HepG2 (cell line): ENCODE measurements around the gene KIF6. TPM values are rescaled to one million over a fixed set of nuclear protein-coding genes. Genes with fewer than 3 reads are reported as not detected.

Source experiments
- ATAC-seq: fragments of 200-7000 bp; cut with Tn5 transposase; 3 replicates; pipeline ENCODE4 v1.9.1; 2020; ENCODE audit warnings: mild to moderate bottlenecking, moderate library complexity
- BruUV-seq: library from RNA; stranded (reverse); fragments of 400-500 nt; replicated peaks from 2 replicates; lab custom pipeline; 2021; lab: Mats Ljungman, UMichigan
- CTCF ChIA-PET: fragments of 300-600 bp; formaldehyde crosslinking; extraction: SDS; loops from one replicate; lab custom pipeline; 2021; ENCODE audit warnings: low total read pairs, inconsistent platforms, low intra/inter-chr PET ratio; lab: Yijun Ruan, JAX
- POLR2A ChIA-PET: fragments of 350-600 bp; sonication (Branson Sonifier 250); formaldehyde crosslinking; loops from one replicate; lab custom pipeline; 2020; ENCODE audit warnings: antibody characterized with exemption, inconsistent platforms; lab: Yijun Ruan, JAX
- DNase-seq: peaks from one replicate; pipeline ENCODE4 v3.0.0-alpha.2; 2015; ENCODE audit warnings: low spot score
- FAIRE-seq: peaks from 3 replicates; lab custom pipeline; 2011; peaks lifted over from hg19 to GRCh38; lab: Jason Lieb, UNC
- H2AFZ ChIP-seq: one replicate; pipeline ENCODE4 v1.6.1; 2011; ENCODE audit warnings: low read length, inconsistent platforms
- H3K27ac ChIP-seq: fragments of 300-600 bp; 3 replicates; pipeline ENCODE4 v1.8.0; 2011; ENCODE audit warnings: mixed run types, mild to moderate bottlenecking, mixed read lengths, low read length, inconsistent platforms; ENCODE audit not compliant: insufficient read depth; ENCODE audit errors: extremely low read length
- H3K27me3 ChIP-seq, 2 experiments: fragments of 200-600 bp in 1 of 2; 2 replicates in 1 of 2; 3 replicates in 1 of 2; pipeline versions ENCODE4 v1.6.0 to v1.8.0; 2011; ENCODE audit warnings: low read length in 2 of 2, mild to moderate bottlenecking in 2 of 2, moderate library complexity in 2 of 2, inconsistent platforms in 1 of 2; ENCODE audit not compliant: insufficient read depth in 2 of 2, control insufficient read depth in 1 of 2
- H3K36me3 ChIP-seq, 2 experiments: fragments of 200-600 bp in 1 of 2; replicated peaks in 1 of 2; 2 replicates in 1 of 2; 3 replicates in 1 of 2; pipeline versions ENCODE4 v1.5.1 to v1.8.0; 2011; ENCODE audit warnings: low read length in 2 of 2, inconsistent platforms in 1 of 2; ENCODE audit not compliant: insufficient read depth in 2 of 2, control insufficient read depth in 1 of 2
- H3K4me1 ChIP-seq: 2 replicates; pipeline ENCODE4 v1.5.1; 2012; ENCODE audit warnings: low read length, inconsistent platforms; ENCODE audit not compliant: insufficient read depth
- H3K4me2 ChIP-seq: 2 replicates; pipeline ENCODE4 v1.6.0; 2011; ENCODE audit warnings: low read depth, low read length, inconsistent platforms
- H3K4me3 ChIP-seq, 3 experiments: fragments of 200-600 bp in 1 of 3; sonication (generic), shearing (Covaris generic) in 1 of 3; replicated peaks in 1 of 3; 2 replicates each; pipeline ENCODE4 v1.5.1; 2011 to 2016; ENCODE audit warnings: low read length in 3 of 3, inconsistent platforms in 2 of 3, low read depth in 2 of 3, mild to moderate bottlenecking in 2 of 3, control low read depth in 1 of 3, mixed read lengths in 1 of 3; ENCODE audit not compliant: insufficient read depth in 1 of 3
- H3K79me2 ChIP-seq: one replicate; pipeline ENCODE4 v1.6.1; 2011; ENCODE audit warnings: low read length, inconsistent platforms; ENCODE audit not compliant: insufficient read depth
- H3K9ac ChIP-seq: 2 replicates; pipeline ENCODE4 v1.6.0; 2011; ENCODE audit warnings: mild to moderate bottlenecking, low read depth, low read length, inconsistent platforms; ENCODE audit not compliant: insufficient read depth
- H3K9me3 ChIP-seq: 2 replicates; pipeline ENCODE4 v1.5.1; 2012; ENCODE audit warnings: mild to moderate bottlenecking, low read length
- H4K20me1 ChIP-seq: 2 replicates; pipeline ENCODE4 v1.6.0; 2011; ENCODE audit warnings: inconsistent platforms, mild to moderate bottlenecking, low read length, moderate library complexity; ENCODE audit not compliant: insufficient read depth
- GABPA ChIP-seq, 2 experiments: IDR thresholded peaks; 2 replicates each; pipeline ENCODE4 v1.6.1; 2011 to 2016; ENCODE audit warnings: low read depth in 2 of 2, low read length in 1 of 2, missing biosample characterization in 1 of 2, missing genetic modification characterization in 1 of 2
- KLF11 ChIP-seq: IDR thresholded peaks from 2 replicates; pipeline ENCODE4 v1.6.1; 2016; ENCODE audit warnings: missing compliant biosample characterization
- ONECUT2 ChIP-seq: sonication (generic); formaldehyde crosslinking; IDR thresholded peaks from 2 replicates; pipeline ENCODE4 v1.4.0; 2020; ENCODE audit warnings: missing genetic modification reagents
- RBFOX2 ChIP-seq: fragments of 200-400 bp; formaldehyde crosslinking; IDR thresholded peaks from 2 replicates; pipeline ENCODE4 v1.6.1; 2017; ENCODE audit warnings: low read depth, mild to moderate bottlenecking, low read length
- SNAI1 ChIP-seq: sonication (generic); formaldehyde crosslinking; IDR thresholded peaks from 2 replicates; pipeline ENCODE4 v1.5.0; 2020; ENCODE audit warnings: mild to moderate bottlenecking, missing genetic modification reagents, borderline replicate concordance
- TEAD2 ChIP-seq: sonication (generic); formaldehyde crosslinking; IDR thresholded peaks from 2 replicates; pipeline ENCODE4 v1.9.0; 2021; ENCODE audit warnings: missing genetic modification reagents
- ZC3H4 ChIP-seq: sonication (generic); formaldehyde crosslinking; IDR thresholded peaks from 2 replicates; pipeline ENCODE4 v1.4.0; 2020; ENCODE audit warnings: missing genetic modification reagents, borderline replicate concordance
- ZNF709 ChIP-seq: sonication (generic); formaldehyde crosslinking; IDR thresholded peaks from 2 replicates; pipeline ENCODE4 v1.5.0; 2020; ENCODE audit warnings: mild to moderate bottlenecking, missing genetic modification reagents
- ZNF775 ChIP-seq: sonication (generic); formaldehyde crosslinking; IDR thresholded peaks from 2 replicates; pipeline ENCODE4 v1.4.0; 2020; ENCODE audit warnings: missing genetic modification reagents, mild to moderate bottlenecking, moderate library complexity, borderline replicate concordance
- ZNF788 ChIP-seq: sonication (generic); formaldehyde crosslinking; IDR thresholded peaks from 2 replicates; pipeline ENCODE4 v1.5.0; 2020; ENCODE audit warnings: mild to moderate bottlenecking, missing genetic modification reagents, borderline replicate concordance
- WGBS: methylation state at CpG from one replicate; pipeline ENCODE4 v1.1.6; 2017; ENCODE audit warnings: low lambda C conversion rate; 5-methylcytosine and 5-hydroxymethylcytosine counted together
- in situ Hi-C: cut with HindIII; loops from 2 replicates; pipeline ENCODE4 v1.10.0; 2017; ENCODE audit warnings: low pct_unique_long_range_greater_than_20kb; ENCODE audit not compliant: extremely low pct_ligation_motif_present
- intact Hi-C: fragments of 100-400 bp; cut with micrococcal nuclease; formaldehyde crosslinking; loops from one replicate; pipeline ENCODE4 v1.10.0; 2022; ENCODE audit not compliant: unreplicated experiment
- polyA plus RNA-seq, 8 experiments: library from polyadenylated mRNA; depleted of rRNA in 3 of 8; stranded (reverse) in 7 of 8; unstranded in 1 of 8; fragments of >200 nt; fragmentation: Illumina TruSeq in 4 of 8; extraction: Trizol in 4 of 8; gene quantifications; 2 replicates each; pipeline versions ENCODE4 v1.2.1 to v1.2.3, GENCODE V29; 2011 to 2016; ENCODE audit warnings: low read depth in 4 of 8, missing spikeins in 1 of 8, mixed read lengths in 1 of 8; ENCODE audit not compliant: insufficient read depth in 1 of 8
- total RNA-seq, 5 experiments: library from RNA; depleted of rRNA; stranded (reverse); fragments of >200 nt; fragmentation: Illumina TruSeq; extraction: Trizol; gene quantifications; 2 replicates each; pipeline ENCODE4 v1.2.3, GENCODE V29; 2016; ENCODE audit warnings: low read depth in 1 of 5
- TF ChIP-seq, protein P1 (sequence below): sonication (generic); formaldehyde crosslinking; IDR thresholded peaks from 2 replicates; pipeline ENCODE4 v1.5.0; 2020; ENCODE audit warnings: mild to moderate bottlenecking, missing genetic modification reagents
- TF ChIP-seq, protein P2 (sequence below): IDR thresholded peaks from 2 replicates; pipeline ENCODE4 v1.6.1; 2016; ENCODE audit warnings: low read depth
- TF ChIP-seq, protein P3 (sequence below): IDR thresholded peaks from 2 replicates; pipeline ENCODE4 v1.6.1; 2016; ENCODE audit warnings: mild to moderate bottlenecking
- TF ChIP-seq, protein P4 (sequence below): sonication (generic); formaldehyde crosslinking; IDR thresholded peaks from 2 replicates; pipeline ENCODE4 v1.4.0; 2020; ENCODE audit warnings: missing genetic modification reagents

The KIF6 gene
- total and polyA plus RNA-seq, 2 of the 13 experiments (the other 11 are each of a cell fraction or from before 2014, with no cell fraction given) = 0.04 to 0.27 TPM

DNA sequence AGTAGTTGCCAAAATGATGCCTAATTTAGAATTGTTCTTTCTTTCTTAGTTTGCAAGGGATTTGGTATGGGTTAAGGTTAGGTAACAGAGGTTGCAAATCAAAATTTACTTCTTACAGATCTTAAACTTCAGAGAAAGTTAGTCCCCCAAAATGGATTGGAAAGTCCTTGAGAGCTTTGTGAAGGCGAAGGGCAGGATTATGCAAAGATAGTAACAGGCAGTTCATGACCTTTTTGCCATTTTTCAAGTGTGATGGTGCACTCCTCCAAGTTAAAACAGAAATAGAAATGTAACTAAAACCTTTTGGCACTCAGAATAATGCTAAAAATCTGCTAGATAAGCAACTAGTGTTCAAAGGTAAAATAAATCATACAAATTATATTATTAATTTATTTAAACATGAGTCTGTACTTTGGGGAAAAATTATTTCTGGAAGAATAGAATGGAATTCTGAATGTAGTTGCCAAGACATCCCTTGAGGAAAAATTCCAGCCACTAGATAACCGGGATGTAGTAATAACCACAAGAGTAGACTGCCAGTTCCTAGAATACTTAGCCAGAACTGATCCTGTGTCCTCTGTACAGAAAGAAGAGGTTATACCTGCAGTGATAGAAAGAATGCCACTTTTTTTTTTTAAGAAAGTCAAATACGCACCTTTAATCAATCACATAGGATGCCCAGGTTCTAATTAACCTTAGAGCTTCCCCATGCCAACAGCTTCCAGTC, 35.2 kb upstream of the KIF6 start:
- no peak for DNase-seq
- POLR2A ChIA-PET = no interaction called here
- in situ Hi-C loops = no loop called here
- TF ChIP-seq ZNF775 (CRISPR knock-in tag) (no peak), TEAD2 (CRISPR knock-in tag) (no peak), ZC3H4 (no peak), ZNF709 (CRISPR knock-in tag) (no peak), GABPA (IDR thresholded peaks at IDR 0.05; ENCODE audit: low read depth, low read length) (no peak), GABPA (CRISPR knock-in tag; IDR thresholded peaks at IDR 0.05; ENCODE audit: low read depth) (no peak), SNAI1 (CRISPR knock-in tag) (no peak), RBFOX2 (no peak), ONECUT2 (CRISPR knock-in tag) (no peak), KLF11 (CRISPR knock-in tag) (no peak), ZNF788 (CRISPR knock-in tag) (no peak)
- TF ChIP-seq, protein P1, sequence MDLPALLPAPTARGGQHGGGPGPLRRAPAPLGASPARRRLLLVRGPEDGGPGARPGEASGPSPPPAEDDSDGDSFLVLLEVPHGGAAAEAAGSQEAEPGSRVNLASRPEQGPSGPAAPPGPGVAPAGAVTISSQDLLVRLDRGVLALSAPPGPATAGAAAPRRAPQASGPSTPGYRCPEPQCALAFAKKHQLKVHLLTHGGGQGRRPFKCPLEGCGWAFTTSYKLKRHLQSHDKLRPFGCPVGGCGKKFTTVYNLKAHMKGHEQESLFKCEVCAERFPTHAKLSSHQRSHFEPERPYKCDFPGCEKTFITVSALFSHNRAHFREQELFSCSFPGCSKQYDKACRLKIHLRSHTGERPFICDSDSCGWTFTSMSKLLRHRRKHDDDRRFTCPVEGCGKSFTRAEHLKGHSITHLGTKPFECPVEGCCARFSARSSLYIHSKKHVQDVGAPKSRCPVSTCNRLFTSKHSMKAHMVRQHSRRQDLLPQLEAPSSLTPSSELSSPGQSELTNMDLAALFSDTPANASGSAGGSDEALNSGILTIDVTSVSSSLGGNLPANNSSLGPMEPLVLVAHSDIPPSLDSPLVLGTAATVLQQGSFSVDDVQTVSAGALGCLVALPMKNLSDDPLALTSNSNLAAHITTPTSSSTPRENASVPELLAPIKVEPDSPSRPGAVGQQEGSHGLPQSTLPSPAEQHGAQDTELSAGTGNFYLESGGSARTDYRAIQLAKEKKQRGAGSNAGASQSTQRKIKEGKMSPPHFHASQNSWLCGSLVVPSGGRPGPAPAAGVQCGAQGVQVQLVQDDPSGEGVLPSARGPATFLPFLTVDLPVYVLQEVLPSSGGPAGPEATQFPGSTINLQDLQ (CRISPR knock-in tag) = no peak
- TF ChIP-seq, protein P2, sequence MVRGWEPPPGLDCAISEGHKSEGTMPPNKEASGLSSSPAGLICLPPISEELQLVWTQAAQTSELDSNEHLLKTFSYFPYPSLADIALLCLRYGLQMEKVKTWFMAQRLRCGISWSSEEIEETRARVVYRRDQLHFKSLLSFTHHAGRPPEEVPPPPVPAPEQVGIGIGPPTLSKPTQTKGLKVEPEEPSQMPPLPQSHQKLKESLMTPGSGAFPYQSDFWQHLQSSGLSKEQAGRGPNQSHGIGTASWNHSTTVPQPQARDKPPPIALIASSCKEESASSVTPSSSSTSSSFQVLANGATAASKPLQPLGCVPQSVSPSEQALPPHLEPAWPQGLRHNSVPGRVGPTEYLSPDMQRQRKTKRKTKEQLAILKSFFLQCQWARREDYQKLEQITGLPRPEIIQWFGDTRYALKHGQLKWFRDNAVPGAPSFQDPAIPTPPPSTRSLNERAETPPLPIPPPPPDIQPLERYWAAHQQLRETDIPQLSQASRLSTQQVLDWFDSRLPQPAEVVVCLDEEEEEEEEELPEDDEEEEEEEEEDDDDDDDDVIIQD (CRISPR knock-in tag) = no peak
- TF ChIP-seq, protein P3, sequence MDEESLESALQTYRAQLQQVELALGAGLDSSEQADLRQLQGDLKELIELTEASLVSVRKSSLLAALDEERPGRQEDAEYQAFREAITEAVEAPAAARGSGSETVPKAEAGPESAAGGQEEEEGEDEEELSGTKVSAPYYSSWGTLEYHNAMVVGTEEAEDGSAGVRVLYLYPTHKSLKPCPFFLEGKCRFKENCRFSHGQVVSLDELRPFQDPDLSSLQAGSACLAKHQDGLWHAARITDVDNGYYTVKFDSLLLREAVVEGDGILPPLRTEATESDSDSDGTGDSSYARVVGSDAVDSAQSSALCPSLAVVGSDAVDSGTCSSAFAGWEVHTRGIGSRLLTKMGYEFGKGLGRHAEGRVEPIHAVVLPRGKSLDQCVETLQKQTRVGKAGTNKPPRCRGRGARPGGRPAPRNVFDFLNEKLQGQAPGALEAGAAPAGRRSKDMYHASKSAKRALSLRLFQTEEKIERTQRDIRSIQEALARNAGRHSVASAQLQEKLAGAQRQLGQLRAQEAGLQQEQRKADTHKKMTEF (CRISPR knock-in tag) = no peak
- TF ChIP-seq, protein P4, sequence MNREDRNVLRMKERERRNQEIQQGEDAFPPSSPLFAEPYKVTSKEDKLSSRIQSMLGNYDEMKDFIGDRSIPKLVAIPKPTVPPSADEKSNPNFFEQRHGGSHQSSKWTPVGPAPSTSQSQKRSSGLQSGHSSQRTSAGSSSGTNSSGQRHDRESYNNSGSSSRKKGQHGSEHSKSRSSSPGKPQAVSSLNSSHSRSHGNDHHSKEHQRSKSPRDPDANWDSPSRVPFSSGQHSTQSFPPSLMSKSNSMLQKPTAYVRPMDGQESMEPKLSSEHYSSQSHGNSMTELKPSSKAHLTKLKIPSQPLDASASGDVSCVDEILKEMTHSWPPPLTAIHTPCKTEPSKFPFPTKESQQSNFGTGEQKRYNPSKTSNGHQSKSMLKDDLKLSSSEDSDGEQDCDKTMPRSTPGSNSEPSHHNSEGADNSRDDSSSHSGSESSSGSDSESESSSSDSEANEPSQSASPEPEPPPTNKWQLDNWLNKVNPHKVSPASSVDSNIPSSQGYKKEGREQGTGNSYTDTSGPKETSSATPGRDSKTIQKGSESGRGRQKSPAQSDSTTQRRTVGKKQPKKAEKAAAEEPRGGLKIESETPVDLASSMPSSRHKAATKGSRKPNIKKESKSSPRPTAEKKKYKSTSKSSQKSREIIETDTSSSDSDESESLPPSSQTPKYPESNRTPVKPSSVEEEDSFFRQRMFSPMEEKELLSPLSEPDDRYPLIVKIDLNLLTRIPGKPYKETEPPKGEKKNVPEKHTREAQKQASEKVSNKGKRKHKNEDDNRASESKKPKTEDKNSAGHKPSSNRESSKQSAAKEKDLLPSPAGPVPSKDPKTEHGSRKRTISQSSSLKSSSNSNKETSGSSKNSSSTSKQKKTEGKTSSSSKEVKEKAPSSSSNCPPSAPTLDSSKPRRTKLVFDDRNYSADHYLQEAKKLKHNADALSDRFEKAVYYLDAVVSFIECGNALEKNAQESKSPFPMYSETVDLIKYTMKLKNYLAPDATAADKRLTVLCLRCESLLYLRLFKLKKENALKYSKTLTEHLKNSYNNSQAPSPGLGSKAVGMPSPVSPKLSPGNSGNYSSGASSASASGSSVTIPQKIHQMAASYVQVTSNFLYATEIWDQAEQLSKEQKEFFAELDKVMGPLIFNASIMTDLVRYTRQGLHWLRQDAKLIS (CRISPR knock-in tag) = no peak

More for the DNA sequence above, 35.2 kb upstream of the KIF6 start:
- H3K4me3 ChIP-seq = no peak overlapping the region
- H3K9ac ChIP-seq = no peak overlapping the region
- no peak for ATAC-seq
- no peaks in the 10 kb centered on the region for H3K27me3 ChIP-seq
- H3K27ac ChIP-seq = no peak overlapping the region
- H3K4me1 ChIP-seq = no peaks in the 10 kb centered on the region
- H2AFZ ChIP-seq = no peak overlapping the region
- H3K36me3 ChIP-seq = no peaks in the 10 kb centered on the region
- BruUV-seq = no TSS peak
- intact Hi-C loops = no loop called here
- WGBS = 27% methylated on average over 3 of the region's 3 CpGs
- no peaks in the 10 kb centered on the region for H3K79me2 ChIP-seq
- no peak for FAIRE-seq
- no peaks in the 10 kb centered on the region for H3K9me3 ChIP-seq
- no peak overlapping the region for H3K4me2 ChIP-seq
- CTCF ChIA-PET = no interaction called here
- no peaks in the 10 kb centered on the region for H4K20me1 ChIP-seq
